GM23338 (cell line): Measurements from ENCODE around the gene GTF3C1. TPM values are rescaled to one million over a fixed set of nuclear protein-coding genes. Genes with fewer than 3 reads are reported as not detected.

Source experiments
- CREB1 ChIP-seq: fragments of 250-450 bp; sonication (Bioruptor Pico); IDR thresholded peaks from 2 replicates; pipeline ENCODE4 v1.5.0; 2020; ENCODE audit warnings: low read depth, mild to moderate bottlenecking, moderate library complexity
- ETS1 ChIP-seq: IDR thresholded peaks from 2 replicates; pipeline ENCODE4 v1.6.1; 2016; ENCODE audit warnings: antibody characterized with exemption
- EZH2 ChIP-seq: fragments of 200-600 bp; sonication (generic); IDR thresholded peaks from one replicate; pipeline ENCODE4 v1.8.0; 2017; ENCODE audit warnings: antibody characterized with exemption, mild to moderate bottlenecking, low read depth; ENCODE audit not compliant: unreplicated experiment
- EZH2phosphoT487 ChIP-seq: fragments of 200-600 bp; sonication (generic); IDR thresholded peaks from one replicate; pipeline ENCODE4 v1.8.1; 2018; ENCODE audit warnings: antibody characterized with exemption; ENCODE audit not compliant: unreplicated experiment
- JUNB ChIP-seq: IDR thresholded peaks from one replicate; pipeline ENCODE4 v1.6.1; 2016; ENCODE audit warnings: antibody characterized with exemption; ENCODE audit not compliant: unreplicated experiment
- NANOG ChIP-seq: IDR thresholded peaks from 2 replicates; pipeline ENCODE4 v1.6.1; 2016; ENCODE audit warnings: antibody characterized with exemption, borderline replicate concordance
- STAT1 ChIP-seq: IDR thresholded peaks from one replicate; pipeline ENCODE4 v1.6.1; 2016; ENCODE audit warnings: antibody characterized with exemption; ENCODE audit not compliant: unreplicated experiment
- ZNF114 ChIP-seq: fragments of 250-450 bp; sonication (Bioruptor Pico); IDR thresholded peaks from 2 replicates; pipeline ENCODE4 v1.5.0; 2020; ENCODE audit warnings: mild to moderate bottlenecking, moderate library complexity
- polyA plus RNA-seq: library from polyadenylated mRNA; unstranded; fragments of >200 nt; fragmentation: Nextera tagmentation; extraction: Ambion mirVana; gene quantifications from 2 replicates; pipeline ENCODE4 v1.2.1, GENCODE V29; 2016
- total RNA-seq: library from RNA; depleted of rRNA; stranded (reverse); fragments of >200 nt; shearing (Covaris generic); gene quantifications from 2 replicates; pipeline ENCODE4 v1.2.3, GENCODE V29; 2014
- TF ChIP-seq, protein P1 (sequence below), 2 experiments: fragments of 200-600 bp in 1 of 2; sonication (generic) in 1 of 2; conservative IDR thresholded peaks; 2 replicates each; pipeline versions ENCODE4 v1.5.1 to v1.6.1; 2016 to 2017; ENCODE audit warnings: antibody characterized with exemption in 2 of 2, low read depth in 2 of 2, mild to moderate bottlenecking in 2 of 2, moderate library complexity in 1 of 2
- TF ChIP-seq, protein P2 (sequence below): IDR thresholded peaks from one replicate; pipeline ENCODE4 v1.6.1; 2018; ENCODE audit warnings: antibody characterized with exemption; ENCODE audit not compliant: unreplicated experiment

GTF3C1 gene
- total and polyA plus RNA-seq, 2 experiments from 2014 or later: 78.5 to 138 TPM

- TF ChIP-seq ETS1: no peak
- TF ChIP-seq EZH2: no peak
- TF ChIP-seq STAT1: no peak
- no peak for TF ChIP-seq NANOG
- TF ChIP-seq, protein P1, sequence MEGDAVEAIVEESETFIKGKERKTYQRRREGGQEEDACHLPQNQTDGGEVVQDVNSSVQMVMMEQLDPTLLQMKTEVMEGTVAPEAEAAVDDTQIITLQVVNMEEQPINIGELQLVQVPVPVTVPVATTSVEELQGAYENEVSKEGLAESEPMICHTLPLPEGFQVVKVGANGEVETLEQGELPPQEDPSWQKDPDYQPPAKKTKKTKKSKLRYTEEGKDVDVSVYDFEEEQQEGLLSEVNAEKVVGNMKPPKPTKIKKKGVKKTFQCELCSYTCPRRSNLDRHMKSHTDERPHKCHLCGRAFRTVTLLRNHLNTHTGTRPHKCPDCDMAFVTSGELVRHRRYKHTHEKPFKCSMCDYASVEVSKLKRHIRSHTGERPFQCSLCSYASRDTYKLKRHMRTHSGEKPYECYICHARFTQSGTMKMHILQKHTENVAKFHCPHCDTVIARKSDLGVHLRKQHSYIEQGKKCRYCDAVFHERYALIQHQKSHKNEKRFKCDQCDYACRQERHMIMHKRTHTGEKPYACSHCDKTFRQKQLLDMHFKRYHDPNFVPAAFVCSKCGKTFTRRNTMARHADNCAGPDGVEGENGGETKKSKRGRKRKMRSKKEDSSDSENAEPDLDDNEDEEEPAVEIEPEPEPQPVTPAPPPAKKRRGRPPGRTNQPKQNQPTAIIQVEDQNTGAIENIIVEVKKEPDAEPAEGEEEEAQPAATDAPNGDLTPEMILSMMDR (conservative IDR thresholded peaks at IDR 0.05; ENCODE audit: low read depth in 2 of 2): no peak
- no peak for TF ChIP-seq JUNB
- TF ChIP-seq CREB1 (CRISPR knock-in tag): no peak
- no peak for TF ChIP-seq EZH2phosphoT487
- no peak for TF ChIP-seq ZNF114 (CRISPR knock-in tag)
- TF ChIP-seq, protein P2, sequence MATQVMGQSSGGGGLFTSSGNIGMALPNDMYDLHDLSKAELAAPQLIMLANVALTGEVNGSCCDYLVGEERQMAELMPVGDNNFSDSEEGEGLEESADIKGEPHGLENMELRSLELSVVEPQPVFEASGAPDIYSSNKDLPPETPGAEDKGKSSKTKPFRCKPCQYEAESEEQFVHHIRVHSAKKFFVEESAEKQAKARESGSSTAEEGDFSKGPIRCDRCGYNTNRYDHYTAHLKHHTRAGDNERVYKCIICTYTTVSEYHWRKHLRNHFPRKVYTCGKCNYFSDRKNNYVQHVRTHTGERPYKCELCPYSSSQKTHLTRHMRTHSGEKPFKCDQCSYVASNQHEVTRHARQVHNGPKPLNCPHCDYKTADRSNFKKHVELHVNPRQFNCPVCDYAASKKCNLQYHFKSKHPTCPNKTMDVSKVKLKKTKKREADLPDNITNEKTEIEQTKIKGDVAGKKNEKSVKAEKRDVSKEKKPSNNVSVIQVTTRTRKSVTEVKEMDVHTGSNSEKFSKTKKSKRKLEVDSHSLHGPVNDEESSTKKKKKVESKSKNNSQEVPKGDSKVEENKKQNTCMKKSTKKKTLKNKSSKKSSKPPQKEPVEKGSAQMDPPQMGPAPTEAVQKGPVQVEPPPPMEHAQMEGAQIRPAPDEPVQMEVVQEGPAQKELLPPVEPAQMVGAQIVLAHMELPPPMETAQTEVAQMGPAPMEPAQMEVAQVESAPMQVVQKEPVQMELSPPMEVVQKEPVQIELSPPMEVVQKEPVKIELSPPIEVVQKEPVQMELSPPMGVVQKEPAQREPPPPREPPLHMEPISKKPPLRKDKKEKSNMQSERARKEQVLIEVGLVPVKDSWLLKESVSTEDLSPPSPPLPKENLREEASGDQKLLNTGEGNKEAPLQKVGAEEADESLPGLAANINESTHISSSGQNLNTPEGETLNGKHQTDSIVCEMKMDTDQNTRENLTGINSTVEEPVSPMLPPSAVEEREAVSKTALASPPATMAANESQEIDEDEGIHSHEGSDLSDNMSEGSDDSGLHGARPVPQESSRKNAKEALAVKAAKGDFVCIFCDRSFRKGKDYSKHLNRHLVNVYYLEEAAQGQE: no peak
Measured at GRCh38 chr16:27463741-27464591, 85.7 kb downstream of the GTF3C1 start (continued).
